IPS DF 4.7 (cell line): Measurements from ENCODE around the gene SLITRK1.

Source experiments
- DNase-seq: peaks from one replicate; pipeline ENCODE4 v3.0.0-alpha.2; 2013; ENCODE audit warnings: low spot score; ENCODE audit errors: extremely low read depth

The SLITRK1 gene

DNA sequence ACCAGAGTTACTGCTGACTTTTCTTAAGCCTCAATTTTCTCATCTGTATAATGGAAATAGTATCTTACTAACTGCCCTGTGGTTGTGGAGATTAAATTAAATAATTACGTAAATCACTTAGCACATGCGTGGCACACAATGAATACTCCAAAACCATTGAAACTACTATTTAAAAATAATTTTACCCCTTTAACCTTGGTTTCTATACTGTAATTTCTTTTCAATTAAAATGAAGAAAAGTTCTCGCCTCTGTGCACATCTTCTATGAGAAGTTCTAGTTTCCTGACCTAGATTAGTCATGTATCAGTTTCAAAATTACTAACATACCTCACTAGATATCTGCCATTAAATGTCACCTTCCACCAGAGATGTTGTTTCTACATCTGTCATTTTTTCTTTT is 5.7 kb downstream of the SLITRK1 start:
- no peak for DNase-seq

GRCh38 chr13:83867708-83868107 is 14.6 kb downstream of the SLITRK1 start:
- DNase-seq = no peak

DNA sequence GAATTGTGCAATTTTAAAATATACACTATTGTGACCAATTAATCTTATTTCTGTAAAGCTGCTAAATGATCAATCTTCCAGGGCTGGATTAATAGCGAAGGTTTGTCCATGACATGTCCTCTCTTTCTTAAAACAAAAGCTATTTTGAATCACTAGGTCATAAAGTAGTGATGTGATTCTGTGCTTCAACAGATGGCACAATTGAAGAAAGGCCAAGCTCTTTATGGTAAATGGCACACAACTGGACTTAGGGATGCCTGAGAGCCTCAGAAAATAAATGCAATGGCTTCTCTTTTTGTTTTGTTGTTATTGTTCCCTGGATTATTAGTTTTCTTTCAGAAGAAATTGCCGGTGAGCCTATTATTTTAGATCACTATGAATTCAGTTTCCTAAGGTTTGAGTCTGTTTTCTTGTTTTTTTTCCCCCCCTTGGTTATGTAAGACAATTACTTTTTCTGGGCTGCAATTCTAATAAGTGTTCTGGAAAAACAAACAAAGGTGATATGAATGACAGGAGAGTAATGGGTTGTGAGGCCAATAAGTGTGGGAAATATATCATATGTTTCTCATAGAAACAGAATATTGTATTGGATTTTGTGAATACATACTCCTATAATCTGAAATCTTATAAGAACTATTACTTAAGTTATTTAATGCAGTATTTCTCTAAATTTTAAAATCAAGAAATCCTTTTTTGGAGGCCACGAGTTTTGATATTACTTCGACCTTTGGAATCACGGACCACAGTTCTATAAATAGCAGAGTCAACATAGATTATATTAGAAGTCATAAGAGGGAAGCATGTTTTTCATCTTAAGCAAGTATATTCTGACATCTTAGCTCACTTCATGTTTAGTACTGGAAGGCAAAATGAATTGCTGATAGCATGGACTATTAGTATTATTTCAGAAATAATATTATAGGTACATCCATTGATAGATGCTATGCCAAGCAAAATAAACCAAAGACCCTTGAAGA is 16.8 kb downstream of the SLITRK1 start:
- no peak for DNase-seq

- no peak for DNase-seq
Observed at GRCh38 chr13:83853771-83854170, 28.5 kb downstream of the SLITRK1 start.

DNA sequence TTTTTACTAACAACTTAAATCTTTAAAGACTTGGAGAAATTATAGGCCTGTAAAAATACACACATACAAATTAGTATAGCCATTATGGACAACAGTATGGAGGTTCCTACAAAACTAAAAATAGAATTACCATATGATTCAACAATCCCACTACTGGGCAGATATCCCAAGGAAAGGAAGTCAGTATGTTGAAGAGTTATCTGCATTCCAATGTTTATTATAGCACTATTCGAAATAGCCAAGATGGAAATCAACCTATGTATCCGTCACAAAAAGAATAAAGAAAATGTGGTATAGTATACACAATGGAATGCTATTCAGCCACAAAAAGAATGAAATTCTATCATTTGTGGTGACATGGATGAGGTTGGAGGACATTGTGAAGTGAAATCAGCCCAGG is 37.2 kb downstream of the SLITRK1 start:
- DNase-seq = no peak

- no peak for DNase-seq
Observed at GRCh38 chr13:83839146-83839545, 43.1 kb downstream of the SLITRK1 start.

DNA sequence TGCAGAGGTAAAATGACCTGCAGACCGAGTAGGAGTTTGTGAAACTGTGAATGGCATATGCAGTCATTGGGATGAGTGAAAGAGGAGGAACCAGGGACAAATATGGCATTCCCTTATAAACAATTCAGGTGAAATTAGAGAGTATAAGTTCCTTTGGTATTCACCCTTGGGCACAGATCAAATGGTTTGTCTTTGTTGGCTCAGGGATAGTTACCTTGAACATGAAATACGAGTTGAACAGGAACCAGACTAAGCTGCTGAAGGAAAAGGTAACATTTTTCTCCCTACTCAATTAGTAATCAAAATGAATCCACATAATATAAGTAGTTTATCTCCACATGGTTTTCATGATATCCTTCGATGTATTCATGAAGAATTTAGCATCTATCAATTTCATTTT is 50.5 kb downstream of the SLITRK1 start:
- no peak for DNase-seq

DNA sequence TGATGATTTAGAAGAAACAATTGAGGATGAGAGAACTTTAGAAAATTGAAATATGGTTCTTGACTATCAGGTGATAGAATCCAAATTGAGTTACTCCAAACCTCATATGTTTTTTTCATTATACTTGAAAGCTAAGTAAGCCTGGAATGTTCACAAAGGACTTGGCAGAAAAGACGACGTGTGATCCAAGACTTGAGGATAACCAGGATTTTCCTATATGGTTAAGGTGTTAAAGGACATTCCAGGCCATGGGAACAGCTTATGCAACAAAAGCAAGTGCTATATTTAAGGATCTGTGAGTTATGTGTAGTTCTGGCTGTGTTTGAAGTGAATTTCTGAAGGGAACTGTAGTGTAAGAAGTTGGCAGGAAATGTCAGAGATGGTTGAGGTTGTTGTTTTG is 52.5 kb downstream of the SLITRK1 start:
- DNase-seq = no peak

- no peak for DNase-seq
Observed at GRCh38 chr13:83827338-83827737, 54.9 kb downstream of the SLITRK1 start.
